ENCODE results near the gene GOLGA3. TPM values are rescaled to one million over a fixed set of nuclear protein-coding genes. Genes with fewer than 3 reads are reported as not detected.
"Not testable (repeated sequence)": the region's sequence is repeated elsewhere in the genome, so short reads cannot be mapped to it uniquely, and the experiment has no call there.

Gene GOLGA3
- polyA plus RNA-seq, 2 donors, result 10.6 to 18.1 TPM

DNA sequence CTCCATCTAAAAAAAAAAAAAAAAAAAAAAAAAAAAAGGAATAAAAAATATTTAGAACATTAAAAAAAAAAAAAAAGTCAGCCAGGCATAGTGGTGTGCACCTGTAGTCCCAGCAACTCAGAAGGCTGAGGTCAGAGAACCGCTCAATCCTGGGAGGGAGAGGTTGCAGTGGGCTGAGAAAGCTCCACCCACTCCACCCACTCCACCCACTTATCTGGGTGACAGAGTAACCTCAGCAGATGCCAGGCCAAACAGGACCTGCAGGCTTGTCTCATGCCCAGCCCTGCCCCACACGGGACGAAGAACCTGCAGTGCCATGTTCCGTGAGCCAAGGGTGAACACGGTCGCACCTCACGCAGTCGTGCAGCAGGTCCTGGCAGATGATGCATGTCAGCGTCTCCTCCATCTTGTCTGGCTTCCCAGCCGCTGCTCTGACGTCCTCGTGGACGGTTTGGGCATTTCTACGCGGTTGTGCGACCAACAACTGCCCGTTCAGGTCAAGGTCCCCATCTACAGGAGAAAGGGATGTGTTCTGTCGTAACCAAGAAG is 30.1 kb upstream of the GOLGA3 start:
- H3K4me3 ChIP-seq (ENCODE audit: low read depth in 1 of 2, low read length in 2 of 2), result no peak overlapping the region
- WGBS, 2 donors, result 85 to 88% methylated on average over 18 of the region's 18 CpGs
- peaks cover 9 to 40% of the 10 kb centered on the region in 2 donors for H3K36me3 ChIP-seq (ENCODE audit: control insufficient read depth in 2 of 2, insufficient read depth in 2 of 2, low read length in 1 of 2)
- H3K27ac ChIP-seq (ENCODE audit: low read depth in 2 of 2, low read length in 1 of 2), result peak overlapping the region in 1 of 2 donors; percentile 86
- H3K27me3 ChIP-seq (ENCODE audit: control insufficient read depth in 1 of 2, insufficient read depth in 2 of 2, low read length in 2 of 2), result no peaks in the 10 kb centered on the region
- peaks cover 0 to 4% of the 10 kb centered on the region in 2 donors for H3K4me1 ChIP-seq (ENCODE audit: control insufficient read depth in 2 of 2, insufficient read depth in 2 of 2, low read length in 1 of 2)
- H3K9me3 ChIP-seq (ENCODE audit: control insufficient read depth in 2 of 2, insufficient read depth in 1 of 2, low read depth in 1 of 2, low read length in 1 of 2), result no peaks in the 10 kb centered on the region

DNA sequence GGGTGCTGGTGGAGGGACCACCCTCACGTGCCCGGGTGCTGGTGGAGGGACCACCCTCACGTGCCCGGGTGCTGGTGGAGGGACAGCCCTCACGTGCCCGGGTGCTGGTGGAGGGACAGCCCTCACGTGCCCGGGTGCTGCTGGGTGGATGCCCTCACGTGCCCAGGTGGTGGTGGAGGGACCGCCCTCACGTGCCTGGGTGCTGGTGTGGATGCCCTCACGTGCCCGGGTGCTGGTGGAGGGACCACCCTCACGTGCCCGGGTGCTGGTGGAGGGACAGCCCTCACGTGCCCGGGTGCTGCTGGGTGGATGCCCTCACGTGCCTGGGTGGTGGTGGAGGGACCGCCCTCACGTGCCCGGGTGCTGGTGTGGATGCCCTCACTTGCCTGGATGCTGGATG is 28.4 kb upstream of the GOLGA3 start:
- peaks cover 15 to 56% of the 10 kb centered on the region in 2 donors for H3K36me3 ChIP-seq (ENCODE audit: control insufficient read depth in 2 of 2, insufficient read depth in 2 of 2, low read length in 1 of 2)
- H3K4me3 ChIP-seq (ENCODE audit: low read depth in 1 of 2, low read length in 2 of 2), result not testable (repeated sequence)

DNA sequence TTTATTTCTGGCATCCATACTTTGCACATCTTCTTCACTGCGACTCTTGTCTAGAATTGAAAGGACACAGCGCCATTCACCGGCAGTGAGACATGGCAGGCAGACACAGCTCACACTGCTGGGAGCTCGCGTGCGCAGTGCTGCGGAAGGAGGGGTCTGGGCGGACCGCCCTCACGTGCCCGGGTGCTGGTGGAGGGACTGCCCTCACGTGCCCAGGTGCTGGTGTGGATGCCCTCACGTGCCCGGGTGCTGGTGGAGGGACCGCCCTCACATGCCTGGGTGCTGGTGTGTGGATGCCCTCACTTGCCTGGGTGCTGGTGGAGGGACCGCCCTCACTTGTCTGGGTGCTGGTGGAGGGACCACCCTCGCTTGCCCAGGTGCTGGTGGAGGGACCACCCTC is 27.9 kb upstream of the GOLGA3 start:
- Histone ChIP-seq H3K4me3 (ENCODE audit: low read depth in 1 of 2, low read length in 2 of 2) (no peak overlapping the region), H3K27me3 (ENCODE audit: control insufficient read depth in 1 of 2, insufficient read depth in 2 of 2, low read length in 2 of 2) (no peaks in the 10 kb centered on the region), H3K4me1 (ENCODE audit: control insufficient read depth in 2 of 2, insufficient read depth in 2 of 2, low read length in 1 of 2) (peaks cover 0 to 4% of the 10 kb centered on the region in 2 donors), H3K36me3 (ENCODE audit: control insufficient read depth in 2 of 2, insufficient read depth in 2 of 2, low read length in 1 of 2) (peaks cover 13 to 53% of the 10 kb centered on the region in 2 donors), H3K9me3 (ENCODE audit: control insufficient read depth in 2 of 2, insufficient read depth in 1 of 2, low read depth in 1 of 2, low read length in 1 of 2) (no peaks in the 10 kb centered on the region), H3K27ac (ENCODE audit: low read depth in 2 of 2, low read length in 1 of 2) (no peak overlapping the region)
- 95 to 97% methylated on average over 17 of the region's 17 CpGs for whole genome bisulfite sequencing, 2 donors

More for the DNA sequence above, 28.4 kb upstream of the GOLGA3 start:
- H3K27ac ChIP-seq (ENCODE audit: low read depth in 2 of 2, low read length in 1 of 2); H3K27me3 ChIP-seq (ENCODE audit: control insufficient read depth in 1 of 2, insufficient read depth in 2 of 2, low read length in 2 of 2); H3K4me1 ChIP-seq (ENCODE audit: control insufficient read depth in 2 of 2, insufficient read depth in 2 of 2, low read length in 1 of 2); H3K9me3 ChIP-seq (ENCODE audit: control insufficient read depth in 2 of 2, insufficient read depth in 1 of 2, low read depth in 1 of 2, low read length in 1 of 2): not testable (repeated sequence)
- 97 to 99% methylated on average over 18 to 21 of the region's 21 CpGs for WGBS, 2 donors

DNA sequence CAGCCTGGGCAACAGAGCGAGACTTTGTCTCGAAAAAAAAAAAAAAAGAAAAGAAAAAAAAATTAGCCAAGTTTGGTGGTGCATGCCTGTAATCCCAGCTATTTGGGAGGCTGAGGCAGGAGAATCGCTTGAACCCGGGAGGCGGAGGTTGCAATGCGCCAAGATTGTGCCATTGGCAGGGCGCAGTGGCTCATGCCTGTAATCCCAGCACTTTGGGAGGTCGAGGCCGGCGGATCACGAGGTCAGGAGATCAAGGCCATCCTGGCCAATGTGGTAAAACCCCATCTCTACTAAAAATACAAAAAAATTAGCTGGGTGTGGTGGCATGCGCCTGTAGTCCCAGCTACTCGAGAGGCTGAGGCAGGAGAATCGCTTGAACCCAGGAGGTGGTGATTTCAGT is 26.5 kb upstream of the GOLGA3 start:
- peaks cover 11 to 54% of the 10 kb centered on the region in 2 donors for H3K36me3 ChIP-seq (ENCODE audit: control insufficient read depth in 2 of 2, insufficient read depth in 2 of 2, low read length in 1 of 2)
- 94 to 97% methylated on average over 14 of the region's 14 CpGs for WGBS, 2 donors
- H3K9me3 ChIP-seq (ENCODE audit: control insufficient read depth in 2 of 2, insufficient read depth in 1 of 2, low read depth in 1 of 2, low read length in 1 of 2); H3K4me1 ChIP-seq (ENCODE audit: control insufficient read depth in 2 of 2, insufficient read depth in 2 of 2, low read length in 1 of 2); H3K27ac ChIP-seq (ENCODE audit: low read depth in 2 of 2, low read length in 1 of 2); H3K4me3 ChIP-seq (ENCODE audit: low read depth in 1 of 2, low read length in 2 of 2); H3K27me3 ChIP-seq (ENCODE audit: control insufficient read depth in 1 of 2, insufficient read depth in 2 of 2, low read length in 2 of 2): not testable (repeated sequence)

DNA sequence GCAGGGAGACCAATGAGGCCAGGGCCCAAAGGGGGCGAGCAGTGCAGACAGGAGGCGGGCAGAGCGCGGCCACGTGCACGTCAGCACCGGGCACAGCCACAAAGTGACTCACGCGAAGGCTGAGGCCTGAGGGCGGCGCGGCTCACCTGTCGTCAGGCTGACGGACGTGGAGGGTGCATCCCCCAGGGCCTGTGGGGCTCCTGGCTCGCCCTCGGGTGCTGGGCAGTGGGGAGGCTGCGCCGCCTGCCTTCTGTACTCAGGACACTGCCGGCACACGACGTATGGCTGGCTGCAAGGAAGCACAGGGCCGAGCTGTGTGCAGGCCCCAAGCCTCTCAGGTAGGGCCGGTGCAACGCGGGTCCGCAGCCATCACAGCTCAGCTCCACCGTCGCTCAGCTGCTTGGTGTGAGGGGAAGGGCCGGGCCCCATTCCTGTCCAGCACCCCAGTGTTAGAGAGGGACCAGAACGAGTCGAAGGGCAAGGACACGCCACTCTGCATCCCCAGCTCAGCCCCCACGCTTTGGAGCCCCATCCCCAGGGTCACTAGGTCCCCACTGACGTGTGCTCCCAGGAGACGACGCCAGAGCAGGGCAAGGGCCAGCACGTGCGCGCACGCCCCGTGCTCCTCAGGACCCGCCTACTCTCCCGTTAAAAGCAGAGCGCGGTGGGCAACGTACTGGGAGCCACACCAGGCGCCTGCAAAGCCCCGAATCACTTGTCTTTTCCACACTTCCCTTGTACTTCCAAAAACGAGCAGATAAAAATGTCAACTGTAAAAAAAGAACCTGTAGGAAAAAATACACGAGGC is 24.8 kb upstream of the GOLGA3 start:
- Histone ChIP-seq H3K4me3 (ENCODE audit: low read depth in 1 of 2, low read length in 2 of 2) (no peak overlapping the region), H3K9me3 (ENCODE audit: control insufficient read depth in 2 of 2, insufficient read depth in 1 of 2, low read depth in 1 of 2, low read length in 1 of 2) (no peaks in the 10 kb centered on the region), H3K4me1 (ENCODE audit: control insufficient read depth in 2 of 2, insufficient read depth in 2 of 2, low read length in 1 of 2) (no peaks in the 10 kb centered on the region), H3K27ac (ENCODE audit: low read depth in 2 of 2, low read length in 1 of 2) (no peak overlapping the region), H3K27me3 (ENCODE audit: control insufficient read depth in 1 of 2, insufficient read depth in 2 of 2, low read length in 2 of 2) (no peaks in the 10 kb centered on the region), H3K36me3 (ENCODE audit: control insufficient read depth in 2 of 2, insufficient read depth in 2 of 2, low read length in 1 of 2) (peaks cover 11 to 54% of the 10 kb centered on the region in 2 donors)
- 93 to 96% methylated on average over 51 of the region's 51 CpGs for WGBS, 2 donors

DNA sequence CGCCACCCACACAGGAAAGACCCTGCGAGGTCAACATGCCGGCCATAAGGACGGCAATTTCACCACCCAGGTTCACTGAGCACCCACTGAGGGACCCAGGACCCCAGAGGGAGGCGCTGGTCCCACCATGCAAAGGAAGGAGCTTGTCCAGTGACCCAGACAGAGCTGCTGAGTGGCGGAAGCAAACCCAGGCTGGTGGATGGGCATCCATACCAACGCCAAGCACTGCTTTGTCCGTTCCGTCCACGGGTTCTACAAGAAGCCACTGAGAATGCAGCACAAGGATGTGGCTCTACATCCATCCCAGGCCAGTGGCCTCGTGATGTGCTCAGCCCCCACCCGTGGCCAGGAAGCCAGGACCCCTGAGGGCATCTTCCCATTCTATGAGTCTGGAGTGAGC is 23.8 kb upstream of the GOLGA3 start:
- no peaks in the 10 kb centered on the region for H3K4me1 ChIP-seq (ENCODE audit: control insufficient read depth in 2 of 2, insufficient read depth in 2 of 2, low read length in 1 of 2)
- H3K36me3 ChIP-seq (ENCODE audit: control insufficient read depth in 2 of 2, insufficient read depth in 2 of 2, low read length in 1 of 2), result peaks cover 11 to 56% of the 10 kb centered on the region in 2 donors
- no peak overlapping the region for H3K27ac ChIP-seq (ENCODE audit: low read depth in 2 of 2, low read length in 1 of 2)
- WGBS, 2 donors, result 96% methylated on average over 12 of the region's 12 CpGs
- H3K4me3 ChIP-seq (ENCODE audit: low read depth in 1 of 2, low read length in 2 of 2), result no peak overlapping the region
- no peaks in the 10 kb centered on the region for H3K9me3 ChIP-seq (ENCODE audit: control insufficient read depth in 2 of 2, insufficient read depth in 1 of 2, low read depth in 1 of 2, low read length in 1 of 2)
- no peaks in the 10 kb centered on the region for H3K27me3 ChIP-seq (ENCODE audit: control insufficient read depth in 1 of 2, insufficient read depth in 2 of 2, low read length in 2 of 2)

DNA sequence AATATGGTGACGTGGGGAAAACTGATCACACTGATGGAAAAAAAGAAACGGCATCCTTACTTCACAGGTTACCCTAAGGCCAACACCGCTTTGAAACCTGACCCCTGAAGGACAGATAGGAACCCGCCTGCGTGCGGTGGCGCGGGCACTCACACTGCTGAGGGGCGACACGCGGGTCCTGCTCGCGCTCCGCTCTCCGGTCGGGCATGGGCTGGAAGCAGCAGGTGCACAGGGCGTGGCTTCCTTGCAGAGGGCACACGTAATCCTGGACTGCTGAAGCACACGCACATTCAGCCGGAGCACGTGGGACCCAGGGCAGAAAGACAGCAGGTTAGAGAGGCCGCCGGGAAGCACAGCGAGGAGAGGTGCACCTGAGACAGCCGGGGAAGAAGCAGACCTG is 22.8 kb upstream of the GOLGA3 start:
- WGBS, 2 donors, result 95% methylated on average over 25 of the region's 25 CpGs
- peaks cover 18 to 53% of the 10 kb centered on the region in 2 donors for H3K36me3 ChIP-seq (ENCODE audit: control insufficient read depth in 2 of 2, insufficient read depth in 2 of 2, low read length in 1 of 2)
- no peaks in the 10 kb centered on the region for H3K27me3 ChIP-seq (ENCODE audit: control insufficient read depth in 1 of 2, insufficient read depth in 2 of 2, low read length in 2 of 2)
- H3K4me1 ChIP-seq (ENCODE audit: control insufficient read depth in 2 of 2, insufficient read depth in 2 of 2, low read length in 1 of 2), result peaks cover 0 to 3% of the 10 kb centered on the region in 2 donors
- H3K4me3 ChIP-seq (ENCODE audit: low read depth in 1 of 2, low read length in 2 of 2), result no peak overlapping the region
- no peaks in the 10 kb centered on the region for H3K9me3 ChIP-seq (ENCODE audit: control insufficient read depth in 2 of 2, insufficient read depth in 1 of 2, low read depth in 1 of 2, low read length in 1 of 2)
- H3K27ac ChIP-seq (ENCODE audit: low read depth in 2 of 2, low read length in 1 of 2), result no peak overlapping the region

DNA sequence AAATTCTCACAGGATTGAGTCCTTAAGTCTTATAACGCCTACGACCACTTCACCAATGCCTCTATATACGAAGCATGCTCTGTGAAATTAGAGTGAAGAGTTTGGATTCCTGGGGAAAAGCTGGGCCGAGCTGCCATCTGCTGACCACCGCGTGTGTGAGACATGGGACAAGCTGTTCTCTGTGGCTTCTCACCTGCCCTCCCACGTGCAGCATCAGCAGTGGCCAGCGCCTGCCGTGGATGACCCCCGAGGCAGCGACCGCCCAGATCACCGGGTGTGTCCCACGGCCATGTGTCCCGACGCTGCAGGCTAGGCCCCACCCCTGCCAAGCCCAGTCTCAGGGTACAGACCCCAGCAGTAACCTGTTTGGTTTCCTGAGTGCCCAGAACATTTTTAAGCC is 21.6 kb upstream of the GOLGA3 start:
- Histone ChIP-seq H3K4me3 (ENCODE audit: low read depth in 1 of 2, low read length in 2 of 2) (no peak overlapping the region), H3K36me3 (ENCODE audit: control insufficient read depth in 2 of 2, insufficient read depth in 2 of 2, low read length in 1 of 2) (peaks cover 22 to 49% of the 10 kb centered on the region in 2 donors), H3K27me3 (ENCODE audit: control insufficient read depth in 1 of 2, insufficient read depth in 2 of 2, low read length in 2 of 2) (no peaks in the 10 kb centered on the region), H3K27ac (ENCODE audit: low read depth in 2 of 2, low read length in 1 of 2) (no peak overlapping the region), H3K4me1 (ENCODE audit: control insufficient read depth in 2 of 2, insufficient read depth in 2 of 2, low read length in 1 of 2) (peaks cover 0 to 3% of the 10 kb centered on the region in 2 donors), H3K9me3 (ENCODE audit: control insufficient read depth in 2 of 2, insufficient read depth in 1 of 2, low read depth in 1 of 2, low read length in 1 of 2) (no peaks in the 10 kb centered on the region)
- 90 to 95% methylated on average over 16 of the region's 16 CpGs for WGBS, 2 donors

DNA sequence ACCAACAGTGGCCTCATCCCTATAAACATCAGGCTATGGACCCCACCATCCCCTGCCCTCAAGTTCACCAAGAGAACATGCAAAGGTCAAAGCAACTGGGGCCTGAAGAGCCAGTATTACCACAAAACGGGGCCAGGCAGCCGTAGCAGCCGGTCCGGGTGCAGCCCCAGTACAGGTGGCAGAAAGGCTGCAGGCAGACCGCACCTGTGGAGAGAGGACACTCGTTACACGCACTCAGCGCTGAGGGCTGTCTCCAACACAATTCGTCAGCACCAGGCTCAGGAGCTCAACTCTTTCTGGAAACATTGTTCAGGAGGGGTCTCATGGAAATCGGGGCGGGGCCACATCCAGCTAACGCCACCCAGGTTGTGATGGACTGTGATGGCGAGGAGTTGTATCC is 19.9 kb upstream of the GOLGA3 start:
- peaks cover 21 to 49% of the 10 kb centered on the region in 2 donors for H3K36me3 ChIP-seq (ENCODE audit: control insufficient read depth in 2 of 2, insufficient read depth in 2 of 2, low read length in 1 of 2)
- H3K9me3 ChIP-seq (ENCODE audit: control insufficient read depth in 2 of 2, insufficient read depth in 1 of 2, low read depth in 1 of 2, low read length in 1 of 2), result no peaks in the 10 kb centered on the region
- peaks cover 0 to 3% of the 10 kb centered on the region in 2 donors for H3K4me1 ChIP-seq (ENCODE audit: control insufficient read depth in 2 of 2, insufficient read depth in 2 of 2, low read length in 1 of 2)
- no peak overlapping the region for H3K4me3 ChIP-seq (ENCODE audit: low read depth in 1 of 2, low read length in 2 of 2)
- no peak overlapping the region for H3K27ac ChIP-seq (ENCODE audit: low read depth in 2 of 2, low read length in 1 of 2)
- no peaks in the 10 kb centered on the region for H3K27me3 ChIP-seq (ENCODE audit: control insufficient read depth in 1 of 2, insufficient read depth in 2 of 2, low read length in 2 of 2)
- WGBS, 2 donors, result 90 to 95% methylated on average over 13 of the region's 13 CpGs

All from esophagus (tissue), 2 donors.